H1 (cell line): ENCODE measurements around the gene ABCC10.
"Not testable (repeated sequence)": the region's sequence is repeated elsewhere in the genome, so short reads cannot be mapped to it uniquely, and the experiment has no call there.

Source experiments
- ATF2 ChIP-seq: IDR thresholded peaks from 2 replicates; pipeline ENCODE4 v1.6.1; 2012; ENCODE audit warnings: low read length, inconsistent platforms
- BCL11A ChIP-seq, 2 experiments: IDR thresholded peaks; one replicate each; pipeline ENCODE4 v1.6.1; 2011; ENCODE audit warnings: low read depth in 2 of 2, low read length in 2 of 2, mild to moderate bottlenecking in 2 of 2
- CBX5 ChIP-seq: fragments of 300-800, 300-1000 bp; sonication (generic); IDR thresholded peaks from 2 replicates; pipeline ENCODE4 v1.7.1; 2016; ENCODE audit warnings: antibody characterized with exemption, low read length, low read depth
- CHD2 ChIP-seq: IDR thresholded peaks from 2 replicates; pipeline ENCODE4 v1.6.1; 2012; ENCODE audit warnings: low read length, improper control_type of control experiment
- CTCF ChIP-seq, 3 experiments: IDR thresholded peaks; 1 replicate in 2 of 3; 2 replicates in 1 of 3; pipeline versions ENCODE4 v1.5.1 to v1.6.1; 2011; ENCODE audit warnings: low read length in 3 of 3, mild to moderate bottlenecking in 3 of 3, inconsistent platforms in 2 of 3, low read depth in 1 of 3, moderate library complexity in 1 of 3; ENCODE audit not compliant: insufficient read depth in 1 of 3; ENCODE audit errors: control extremely low read depth in 1 of 3
- EGR1 ChIP-seq: IDR thresholded peaks from 2 replicates; pipeline ENCODE4 v1.6.1; 2011; ENCODE audit warnings: low read depth, low read length, borderline replicate concordance
- FOSL1 ChIP-seq: IDR thresholded peaks from 2 replicates; pipeline ENCODE4 v1.6.1; 2011; ENCODE audit warnings: mild to moderate bottlenecking, low read depth, low read length, moderate library complexity; ENCODE audit not compliant: insufficient read depth
- MAFK ChIP-seq: IDR thresholded peaks from 2 replicates; pipeline ENCODE4 v1.6.1; 2012; ENCODE audit warnings: low read depth, mild to moderate bottlenecking, improper control_type of control experiment, low read length
- POLR2A ChIP-seq, 2 experiments: IDR thresholded peaks; 1 replicate in 1 of 2; 2 replicates in 1 of 2; pipeline ENCODE4 v1.6.1; 2011; ENCODE audit warnings: low read depth in 2 of 2, low read length in 2 of 2, mild to moderate bottlenecking in 2 of 2; ENCODE audit errors: control extremely low read depth in 1 of 2
- SIN3A ChIP-seq, 2 experiments: IDR thresholded peaks in 1 of 2; conservative IDR thresholded peaks in 1 of 2; 2 replicates each; pipeline ENCODE4 v1.6.1; 2011 to 2012; ENCODE audit warnings: low read length in 2 of 2, improper control_type of control experiment in 1 of 2, low read depth in 1 of 2, mild to moderate bottlenecking in 1 of 2
- TAF1 ChIP-seq: IDR thresholded peaks from 2 replicates; pipeline ENCODE4 v1.6.1; 2011; ENCODE audit warnings: mild to moderate bottlenecking, low read depth, low read length

GRCh38 chr6:43425083-43425482, 2.3 kb upstream of the ABCC10 start:
- TF ChIP-seq CBX5; CTCF (IDR thresholded peaks at IDR 0.05; ENCODE audit: control extremely low read depth in 1 of 3, insufficient read depth in 1 of 3, low read depth in 1 of 3, low read length in 3 of 3); BCL11A (IDR thresholded peaks at IDR 0.05; ENCODE audit: low read depth in 2 of 2, low read length in 2 of 2); MAFK; CHD2; POLR2A (IDR thresholded peaks at IDR 0.05; ENCODE audit: control extremely low read depth in 1 of 2, low read depth in 2 of 2, low read length in 2 of 2); EGR1; SIN3A (conservative IDR thresholded peaks at IDR 0.05 in 1 of 2, IDR thresholded peaks at IDR 0.05 in 1 of 2; ENCODE audit: low read depth in 1 of 2, low read length in 2 of 2); ATF2; FOSL1; TAF1: not testable (repeated sequence)
